NCI-H510A (cell line): Measurements from ENCODE around the gene HTT.

ENCODE experiments used
- DNase-seq: peaks from one replicate; lab custom pipeline; 2025; lab: John Stamatoyannopoulos, UW

The HTT gene

GRCh38 chr4:3218824-3219760, 144.6 kb downstream of the HTT start:
- no peak for DNase-seq

- no peak for DNase-seq
Observed at GRCh38 chr4:3219761-3220475, 145.4 kb downstream of the HTT start.

GRCh38 chr4:3220476-3221183, 146.1 kb downstream of the HTT start:
- no peak for DNase-seq

GRCh38 chr4:3221184-3221494, 146.7 kb downstream of the HTT start:
- no peak for DNase-seq

GRCh38 chr4:3221996-3222395, 147.5 kb downstream of the HTT start:
- DNase-seq: no peak

GRCh38 chr4:3223346-3223745, 148.9 kb downstream of the HTT start:
- no peak for DNase-seq

GRCh38 chr4:3223956-3224748, 149.7 kb downstream of the HTT start:
- DNase-seq: no peak

- no peak for DNase-seq
Observed at GRCh38 chr4:3225071-3225850, 150.8 kb downstream of the HTT start.

GRCh38 chr4:3225936-3226335, 151.5 kb downstream of the HTT start:
- DNase-seq: no peak

GRCh38 chr4:3226467-3226866, 152.0 kb downstream of the HTT start:
- DNase-seq: no peak

- DNase-seq: no peak
Observed at GRCh38 chr4:3226944-3227343, 152.5 kb downstream of the HTT start.

- DNase-seq: no peak
Observed at GRCh38 chr4:3227878-3228675, 153.6 kb downstream of the HTT start.

- no peak for DNase-seq
Observed at GRCh38 chr4:3228881-3229280, 154.4 kb downstream of the HTT start.

- no peak for DNase-seq
Observed at GRCh38 chr4:3229328-3229727, 154.8 kb downstream of the HTT start.

- DNase-seq: no peak
Observed at GRCh38 chr4:3229964-3230363, 155.5 kb downstream of the HTT start.

- DNase-seq: no peak
Observed at GRCh38 chr4:3231471-3231870, 157.0 kb downstream of the HTT start.

GRCh38 chr4:3232001-3232400, 157.5 kb downstream of the HTT start:
- DNase-seq: no peak

- DNase-seq: no peak
Observed at GRCh38 chr4:3232871-3233271, 158.4 kb downstream of the HTT start.

- no peak for DNase-seq
Observed at GRCh38 chr4:3233391-3234071, 159.1 kb downstream of the HTT start.
